SK-MEL-5 (cell line): ENCODE measurements around the gene TBC1D21. TPM values are rescaled to one million over a fixed set of nuclear protein-coding genes. Genes with fewer than 3 reads are reported as not detected.

Experiments
- DNase-seq: peaks from one replicate; pipeline ENCODE4 v3.0.0-alpha.2; 2016; ENCODE audit warnings: low read depth, low spot score
- in situ Hi-C: cut with HindIII; loops from 2 replicates; pipeline ENCODE4 v1.10.0; 2016; ENCODE audit warnings: low sequenced_read_pairs, high pct_unique_total_duplicates, low pct_unique_long_range_greater_than_20kb
- total RNA-seq: library from RNA; depleted of rRNA; stranded (reverse); fragments of >200 nt; shearing (Covaris generic); gene quantifications from 2 replicates; pipeline ENCODE4 v1.2.3, GENCODE V29; 2014

Gene TBC1D21
- total RNA-seq, 1 experiment from 2014 or later = not detected

GRCh38 chr15:73854265-73854664 lies 19.1 kb upstream of the TBC1D21 start:
- in situ Hi-C loops = no loop called here
- no peak for DNase-seq

- no peak for DNase-seq
- in situ Hi-C loops = no loop called here
These were observed 16.7 kb upstream of the TBC1D21 start for GRCh38 chr15:73856458-73857192.

- DNase-seq = no peak
- in situ Hi-C loops = no loop called here
These were observed 16.0 kb upstream of the TBC1D21 start for GRCh38 chr15:73857193-73857920.

GRCh38 chr15:73858062-73858461 lies 15.3 kb upstream of the TBC1D21 start:
- DNase-seq = peak; percentile 7
- in situ Hi-C loops = no loop called here

- no peak for DNase-seq
- in situ Hi-C loops = no loop called here
These were observed 11.1 kb upstream of the TBC1D21 start for GRCh38 chr15:73862276-73862675.

- DNase-seq = no peak
- in situ Hi-C loops = no loop called here
These were observed 8.0 kb upstream of the TBC1D21 start for GRCh38 chr15:73865379-73865778.

GRCh38 chr15:73865904-73866303 lies 7.5 kb upstream of the TBC1D21 start:
- no peak for DNase-seq
- in situ Hi-C loops = no loop called here

- no peak for DNase-seq
- in situ Hi-C loops = no loop called here
These were observed 6.9 kb upstream of the TBC1D21 start for GRCh38 chr15:73866481-73866880.

- peak; percentile 11 for DNase-seq
- in situ Hi-C loops = no loop called here
These were observed 6.4 kb upstream of the TBC1D21 start for GRCh38 chr15:73866881-73867410.

- in situ Hi-C loops = no loop called here
- DNase-seq = no peak
These were observed 5.9 kb upstream of the TBC1D21 start for GRCh38 chr15:73867426-73867825.

GRCh38 chr15:73867956-73868355 lies 5.4 kb upstream of the TBC1D21 start:
- DNase-seq = no peak
- in situ Hi-C loops = no loop called here

- in situ Hi-C loops = no loop called here
- DNase-seq = no peak
These were observed 4.0 kb upstream of the TBC1D21 start for GRCh38 chr15:73869216-73869995.

GRCh38 chr15:73870700-73871408 lies 2.5 kb upstream of the TBC1D21 start:
- DNase-seq = no peak
- in situ Hi-C loops = no loop called here

- in situ Hi-C loops = no loop called here
- DNase-seq = no peak
These were observed 1.0 kb upstream of the TBC1D21 start for GRCh38 chr15:73872346-73872745.

GRCh38 chr15:73873889-73874511 lies 636 bp downstream of the TBC1D21 start:
- peak; percentile 70 for DNase-seq
- in situ Hi-C loops = no loop called here

GRCh38 chr15:73879426-73879825 lies 6.1 kb downstream of the TBC1D21 start:
- in situ Hi-C loops = no loop called here

GRCh38 chr15:73881579-73882320 lies 8.4 kb downstream of the TBC1D21 start:
- in situ Hi-C loops = no loop called here
- DNase-seq = no peak

More at GRCh38 chr15:73879426-73879825, 6.1 kb downstream of the TBC1D21 start:
- no peak for DNase-seq
